Endothelial cell of umbilical vein (primary cell): ENCODE measurements around the gene RGS9BP. TPM values are rescaled to one million over a fixed set of nuclear protein-coding genes. Genes with fewer than 3 reads are reported as not detected.

Source experiments
- BruUV-seq: library from RNA; stranded (reverse); fragments of 400-500 nt; replicated peaks from 2 replicates; lab custom pipeline; 2021; lab: Mats Ljungman, UMichigan
- CTCF ChIA-PET: fragments of 300-600, 350-600 bp; sonication (Branson Sonifier 250); formaldehyde crosslinking; loops from one replicate; lab custom pipeline; 2021; ENCODE audit warnings: antibody characterized with exemption, inconsistent platforms; lab: Charles Lee
- POLR2A ChIA-PET: fragments of 300-600, 350-600 bp; sonication (Branson Sonifier 250); formaldehyde crosslinking; loops from one replicate; lab custom pipeline; 2021; ENCODE audit warnings: antibody characterized with exemption, inconsistent platforms; lab: Charles Lee
- DNase-seq: peaks from one replicate; pipeline ENCODE4 v3.0.0-alpha.2; 2011; ENCODE audit warnings: low read depth, low spot score
- FAIRE-seq: peaks from 2 replicates; lab custom pipeline; 2011; peaks lifted over from hg19 to GRCh38; lab: Jason Lieb, UNC
- H2AFZ ChIP-seq: 2 replicates; pipeline ENCODE4 v1.6.0; 2012; ENCODE audit warnings: low read depth, low read length, control low read depth, inconsistent platforms
- H3K27ac ChIP-seq: 2 replicates; pipeline ENCODE4 v1.5.1; 2011; ENCODE audit warnings: low read depth, mild to moderate bottlenecking, control low read depth, low read length, moderate library complexity; ENCODE audit not compliant: insufficient read depth
- H3K27me3 ChIP-seq, 2 experiments: 2 replicates each; pipeline versions ENCODE4 v1.6.0 to v1.6.1; 2011; ENCODE audit warnings: low read length in 2 of 2, mixed read lengths in 1 of 2; ENCODE audit not compliant: control insufficient read depth in 2 of 2, insufficient read depth in 2 of 2
- H3K36me3 ChIP-seq, 2 experiments: 2 replicates in 1 of 2; 3 replicates in 1 of 2; pipeline ENCODE4 v1.5.1; 2011; ENCODE audit warnings: low read length in 2 of 2, mild to moderate bottlenecking in 1 of 2, moderate library complexity in 1 of 2; ENCODE audit not compliant: control insufficient read depth in 2 of 2, insufficient read depth in 2 of 2; ENCODE audit errors: extremely low read depth in 1 of 2
- H3K4me1 ChIP-seq: 3 replicates; pipeline ENCODE4 v1.5.1; 2011; ENCODE audit warnings: mild to moderate bottlenecking, low read length; ENCODE audit not compliant: control insufficient read depth, insufficient read depth; ENCODE audit errors: extremely low read depth
- H3K4me2 ChIP-seq: 2 replicates; pipeline ENCODE4 v1.6.1; 2011; ENCODE audit warnings: low read length, control low read depth, mixed read lengths; ENCODE audit not compliant: insufficient read depth
- H3K4me3 ChIP-seq, 3 experiments: fragments of 200-600 bp in 1 of 3; sonication (generic), shearing (Covaris generic) in 1 of 3; replicated peaks in 1 of 3; 2 replicates each; pipeline ENCODE4 v1.5.1; 2011 to 2016; ENCODE audit warnings: control low read depth in 3 of 3, low read length in 3 of 3, mild to moderate bottlenecking in 2 of 3, inconsistent platforms in 1 of 3, low read depth in 1 of 3, moderate library complexity in 1 of 3; ENCODE audit not compliant: insufficient read depth in 1 of 3
- H3K79me2 ChIP-seq: 2 replicates; pipeline ENCODE4 v1.6.0; 2012; ENCODE audit warnings: low read length, inconsistent platforms; ENCODE audit not compliant: control insufficient read depth, insufficient read depth
- H3K9ac ChIP-seq: replicated peaks from 2 replicates; pipeline ENCODE3; 2011; ENCODE audit warnings: low read length, control low read depth; ENCODE audit not compliant: insufficient read depth; ENCODE audit errors: extremely low read depth
- H3K9me1 ChIP-seq: replicated peaks from 3 replicates; pipeline ENCODE4 v1.6.0; 2011; ENCODE audit warnings: mild to moderate bottlenecking, low read length; ENCODE audit not compliant: control insufficient read depth, insufficient read depth; ENCODE audit errors: extremely low read depth
- H3K9me3 ChIP-seq: replicated peaks from 2 replicates; pipeline ENCODE4 v1.5.1; 2012; ENCODE audit warnings: low read length, inconsistent platforms; ENCODE audit not compliant: control insufficient read depth, insufficient read depth
- H4K20me1 ChIP-seq: replicated peaks from 2 replicates; pipeline ENCODE3; 2011; ENCODE audit warnings: mild to moderate bottlenecking, low read length; ENCODE audit not compliant: control insufficient read depth, insufficient read depth; ENCODE audit errors: extremely low read depth
- CTCF ChIP-seq, 2 donors: IDR thresholded peaks; 1 replicate in 1 of 2; 2 replicates in 1 of 2; pipeline ENCODE4 v1.5.1; 2011; ENCODE audit warnings: low read length in 2 of 2, mild to moderate bottlenecking in 2 of 2, moderate library complexity in 2 of 2, control low read depth in 1 of 2, inconsistent platforms in 1 of 2, low read depth in 1 of 2; ENCODE audit not compliant: insufficient read depth in 1 of 2; ENCODE audit errors: extremely low read depth in 1 of 2
- EZH2 ChIP-seq: IDR thresholded peaks from 2 replicates; pipeline ENCODE4 v1.6.1; 2012; ENCODE audit warnings: borderline replicate concordance, low read depth, mild to moderate bottlenecking, moderate library complexity, low read length, inconsistent platforms; ENCODE audit not compliant: severe bottlenecking
- FOS ChIP-seq: IDR thresholded peaks from 2 replicates; pipeline ENCODE4 v1.6.1; 2011; ENCODE audit warnings: mild to moderate bottlenecking, low read length, moderate library complexity, borderline replicate concordance; ENCODE audit not compliant: insufficient read depth
- GATA2 ChIP-seq: IDR thresholded peaks from 2 replicates; pipeline ENCODE4 v1.7.0; 2011; ENCODE audit warnings: low read depth, mild to moderate bottlenecking, moderate library complexity, mixed read lengths, low read length; ENCODE audit not compliant: insufficient read length, insufficient read depth
- JUN ChIP-seq: IDR thresholded peaks from 2 replicates; pipeline ENCODE4 v1.6.1; 2011; ENCODE audit warnings: borderline replicate concordance, low read depth; ENCODE audit not compliant: insufficient read length, insufficient read depth
- MAX ChIP-seq: IDR thresholded peaks from 2 replicates; pipeline ENCODE4 v1.6.1; 2011; ENCODE audit not compliant: insufficient read depth, insufficient read length
- MYC ChIP-seq: IDR thresholded peaks from one replicate; pipeline ENCODE4 v1.6.1; 2011; ENCODE audit warnings: mild to moderate bottlenecking, low read depth, low read length
- POLR2A ChIP-seq: IDR thresholded peaks from 2 replicates; pipeline ENCODE4 v1.6.1; 2012; ENCODE audit warnings: low read depth, mild to moderate bottlenecking, control low read depth, low read length
- POLR2AphosphoS5 ChIP-seq: IDR thresholded peaks from 2 replicates; pipeline ENCODE4 v1.6.1; 2012; ENCODE audit warnings: low read depth, mild to moderate bottlenecking, control low read depth, low read length, moderate library complexity; ENCODE audit not compliant: insufficient read depth
- dilution Hi-C: fragments of 300-500 bp; cut with MboI; formaldehyde crosslinking; loops from one replicate; pipeline ENCODE4 v1.15.0; 2019; ENCODE audit warnings: low sequenced_read_pairs; ENCODE audit not compliant: extremely low pct_ligation_motif_present
- intact Hi-C: fragments of 100-400 bp; cut with micrococcal nuclease; formaldehyde crosslinking; loops from one replicate; pipeline ENCODE4 v1.10.0; 2022
- polyA plus RNA-seq, 4 experiments: library from polyadenylated mRNA; depleted of rRNA in 3 of 4; stranded (reverse) in 3 of 4; unstranded in 1 of 4; fragments of >200 nt; gene quantifications; 2 replicates each; pipeline versions ENCODE4 v1.2.1 to v1.2.3, GENCODE V29; 2011 to 2012; ENCODE audit warnings: missing spikeins in 1 of 4
- total RNA-seq: library from RNA; stranded (reverse); gene quantifications from 2 replicates; pipeline ENCODE4 v1.2.3, GENCODE V29; 2021

The RGS9BP gene
- total and polyA plus RNA-seq, 2 donors (not counting 3 experiments of a cell fraction or from before 2014, with no cell fraction given): 0.15 TPM; not detected in 1

- peaks cover 16 to 24% of the 10 kb centered on the region in 2 experiments for H3K27me3 ChIP-seq
- peaks cover 42% of the 10 kb centered on the region for H3K79me2 ChIP-seq
- peak overlapping the region; percentile 93 for H2AFZ ChIP-seq
- FAIRE-seq (no peak), DNase-seq (peak; percentile 6)
- no peaks in the 10 kb centered on the region for H4K20me1 ChIP-seq
- H3K9me3 ChIP-seq: no peaks in the 10 kb centered on the region
- H3K9me1 ChIP-seq: no peaks in the 10 kb centered on the region
- peak overlapping the region; percentile 38 for H3K9ac ChIP-seq
- TF ChIP-seq POLR2AphosphoS5 (no peak), MAX (no peak), JUN (no peak), GATA2 (no peak), CTCF (IDR thresholded peaks at IDR 0.05; ENCODE audit: extremely low read depth in 1 of 2, insufficient read depth in 1 of 2, low read depth in 1 of 2, low read length in 2 of 2) (no peak), FOS (no peak), EZH2 (no peak), MYC (no peak), POLR2A (no peak)
- H3K36me3 ChIP-seq: no peaks in the 10 kb centered on the region
- peak overlapping the region; percentile 65 to 81 (median 74) for H3K4me3 ChIP-seq
- H3K27ac ChIP-seq: no peak overlapping the region
- H3K4me2 ChIP-seq: peak overlapping the region; percentile 65
- ChIA-PET CTCF (interaction anchor here (1.0 to 2.0 kb wide), 4 partner anchors 8 to 75 kb away, joined by 3 to 7 read pairs (median 4); partner anchors contain the start of gene NUDT19), POLR2A (no interaction called here)
- H3K4me1 ChIP-seq: peaks cover 9% of the 10 kb centered on the region
- dilution Hi-C loops: no loop called here
- intact Hi-C loops: no loop called here
- BruUV-seq: no TSS peak
Observed at GRCh38 chr19:32674153-32674930, 1.3 kb upstream of the RGS9BP start.
